BJ (cell line): Measurements from ENCODE around the gene SOX15. TPM values are rescaled to one million over a fixed set of nuclear protein-coding genes. Genes with fewer than 3 reads are reported as not detected.

Experiments used
- CTCF ChIA-PET: fragments of 350-600 bp; formaldehyde crosslinking; extraction: SDS; loops from one replicate; lab custom pipeline; 2021; ENCODE audit warnings: antibody characterized with exemption, inconsistent platforms; lab: Yijun Ruan, JAX
- POLR2A ChIA-PET: fragments of 300-600 bp; sonication (Branson Sonifier 250); formaldehyde crosslinking; extraction: SDS; loops from one replicate; lab custom pipeline; 2021; ENCODE audit warnings: antibody characterized with exemption; lab: Charles Lee
- DNase-seq: peaks from one replicate; pipeline ENCODE4 v3.0.0-alpha.2; 2011; ENCODE audit warnings: low read depth
- H3K27me3 ChIP-seq: 2 replicates; pipeline ENCODE4 v1.6.0; 2011; ENCODE audit warnings: low read length; ENCODE audit not compliant: control insufficient read depth, insufficient read depth
- H3K36me3 ChIP-seq: 2 replicates; pipeline ENCODE4 v1.5.1; 2011; ENCODE audit warnings: low read length; ENCODE audit not compliant: control insufficient read depth, insufficient read depth
- H3K4me3 ChIP-seq: 2 replicates; pipeline ENCODE4 v1.5.1; 2011; ENCODE audit warnings: low read depth, mild to moderate bottlenecking, control low read depth, low read length
- polyA plus RNA-seq: library from polyadenylated mRNA; depleted of rRNA; stranded (reverse); fragments of >200 nt; gene quantifications from 2 replicates; pipeline ENCODE4 v1.2.3, GENCODE V29; 2011
- TF ChIP-seq, protein P1 (sequence below): IDR thresholded peaks from 2 replicates; pipeline ENCODE4 v1.5.1; 2011; ENCODE audit warnings: low read depth, mild to moderate bottlenecking, control low read depth, inconsistent platforms, low read length, moderate library complexity; ENCODE audit not compliant: insufficient read depth

SOX15 gene
- polyA plus RNA-seq, 1 experiment = 0.34 TPM

DNA sequence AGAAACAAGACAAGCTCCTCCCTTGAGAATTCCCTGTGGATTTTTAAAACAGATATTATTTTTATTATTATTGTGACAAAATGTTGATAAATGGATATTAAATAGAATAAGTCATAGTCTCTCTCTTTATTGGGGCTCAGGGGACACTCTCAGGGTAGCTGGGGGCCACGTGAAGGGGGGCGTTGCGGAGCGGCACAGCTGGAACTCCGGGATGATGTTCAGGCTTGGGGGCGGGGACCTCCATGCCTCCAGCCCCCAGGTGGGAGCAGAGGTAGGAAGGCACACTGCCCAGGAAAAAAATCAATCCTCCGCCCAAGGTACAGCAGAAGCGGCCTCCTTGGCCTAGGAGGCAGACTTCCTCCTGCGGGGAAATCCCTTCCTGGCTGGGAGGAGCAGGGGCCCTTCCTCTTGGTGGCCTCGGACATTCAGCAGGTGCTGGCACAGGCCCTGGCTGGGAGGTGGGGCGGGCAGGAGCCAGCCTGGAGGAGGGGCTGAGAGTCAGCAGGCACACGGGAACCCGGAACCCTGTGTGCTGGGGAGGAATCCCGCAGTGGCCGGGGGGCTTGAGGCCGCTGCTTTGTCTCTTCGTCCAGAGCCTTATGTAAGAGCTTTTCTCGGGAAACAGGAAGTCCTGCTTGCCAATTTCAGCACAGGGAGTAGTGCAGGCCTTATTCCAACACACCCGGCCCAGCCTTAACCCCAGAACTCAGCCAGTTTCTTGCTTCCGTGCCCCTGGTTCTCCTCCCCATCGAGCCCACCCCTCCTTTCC is 31.9 kb downstream of the SOX15 start:
- DNase-seq = no peak
- POLR2A ChIA-PET = interaction anchor here (0.6 kb wide), 1 partner anchor 565 kb away, joined by 3 read pairs; no protein-coding TSS in a partner anchor
- TF ChIP-seq, protein P1, sequence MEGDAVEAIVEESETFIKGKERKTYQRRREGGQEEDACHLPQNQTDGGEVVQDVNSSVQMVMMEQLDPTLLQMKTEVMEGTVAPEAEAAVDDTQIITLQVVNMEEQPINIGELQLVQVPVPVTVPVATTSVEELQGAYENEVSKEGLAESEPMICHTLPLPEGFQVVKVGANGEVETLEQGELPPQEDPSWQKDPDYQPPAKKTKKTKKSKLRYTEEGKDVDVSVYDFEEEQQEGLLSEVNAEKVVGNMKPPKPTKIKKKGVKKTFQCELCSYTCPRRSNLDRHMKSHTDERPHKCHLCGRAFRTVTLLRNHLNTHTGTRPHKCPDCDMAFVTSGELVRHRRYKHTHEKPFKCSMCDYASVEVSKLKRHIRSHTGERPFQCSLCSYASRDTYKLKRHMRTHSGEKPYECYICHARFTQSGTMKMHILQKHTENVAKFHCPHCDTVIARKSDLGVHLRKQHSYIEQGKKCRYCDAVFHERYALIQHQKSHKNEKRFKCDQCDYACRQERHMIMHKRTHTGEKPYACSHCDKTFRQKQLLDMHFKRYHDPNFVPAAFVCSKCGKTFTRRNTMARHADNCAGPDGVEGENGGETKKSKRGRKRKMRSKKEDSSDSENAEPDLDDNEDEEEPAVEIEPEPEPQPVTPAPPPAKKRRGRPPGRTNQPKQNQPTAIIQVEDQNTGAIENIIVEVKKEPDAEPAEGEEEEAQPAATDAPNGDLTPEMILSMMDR = no peak
- H3K4me3 ChIP-seq = no peak overlapping the region
- H3K27me3 ChIP-seq = no peaks in the 10 kb centered on the region
- H3K36me3 ChIP-seq = no peaks in the 10 kb centered on the region; the same call in 1 of the 2 replicates
- CTCF ChIA-PET = interaction anchor here (0.5 to 2.6 kb wide), 8 partner anchors 11 to 512 kb away, joined by 3 to 20 read pairs (median 3); partner anchors contain the start of gene SOX15

DNA sequence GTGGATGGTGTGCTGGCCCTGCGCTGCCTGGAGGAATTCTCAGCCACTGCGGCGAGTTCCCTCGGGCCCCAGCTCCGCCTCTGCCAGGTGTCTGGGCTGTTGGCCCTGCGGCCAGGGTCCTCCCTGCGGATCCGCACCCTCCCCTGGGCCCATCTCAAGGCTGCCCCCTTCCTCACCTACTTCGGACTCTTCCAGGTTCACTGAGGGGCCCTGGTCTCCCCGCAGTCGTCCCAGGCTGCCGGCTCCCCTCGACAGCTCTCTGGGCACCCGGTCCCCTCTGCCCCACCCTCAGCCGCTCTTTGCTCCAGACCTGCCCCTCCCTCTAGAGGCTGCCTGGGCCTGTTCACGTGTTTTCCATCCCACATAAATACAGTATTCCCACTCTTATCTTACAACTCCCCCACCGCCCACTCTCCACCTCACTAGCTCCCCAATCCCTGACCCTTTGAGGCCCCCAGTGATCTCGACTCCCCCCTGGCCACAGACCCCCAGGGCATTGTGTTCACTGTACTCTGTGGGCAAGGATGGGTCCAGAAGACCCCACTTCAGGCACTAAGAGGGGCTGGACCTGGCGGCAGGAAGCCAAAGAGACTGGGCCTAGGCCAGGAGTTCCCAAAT is 32.6 kb downstream of the SOX15 start:
- no peaks in the 10 kb centered on the region; the same call in 1 of the 2 replicates for H3K36me3 ChIP-seq
- no peaks in the 10 kb centered on the region for H3K27me3 ChIP-seq
- no peak for DNase-seq
- no peak overlapping the region for H3K4me3 ChIP-seq
- ChIA-PET POLR2A (no interaction called here), CTCF (interaction anchor here (1.0 to 2.6 kb wide), 5 partner anchors 32 to 512 kb away, joined by 3 to 20 read pairs (median 9); partner anchors contain the start of gene SOX15)
- TF ChIP-seq, protein P1 = no peak

DNA sequence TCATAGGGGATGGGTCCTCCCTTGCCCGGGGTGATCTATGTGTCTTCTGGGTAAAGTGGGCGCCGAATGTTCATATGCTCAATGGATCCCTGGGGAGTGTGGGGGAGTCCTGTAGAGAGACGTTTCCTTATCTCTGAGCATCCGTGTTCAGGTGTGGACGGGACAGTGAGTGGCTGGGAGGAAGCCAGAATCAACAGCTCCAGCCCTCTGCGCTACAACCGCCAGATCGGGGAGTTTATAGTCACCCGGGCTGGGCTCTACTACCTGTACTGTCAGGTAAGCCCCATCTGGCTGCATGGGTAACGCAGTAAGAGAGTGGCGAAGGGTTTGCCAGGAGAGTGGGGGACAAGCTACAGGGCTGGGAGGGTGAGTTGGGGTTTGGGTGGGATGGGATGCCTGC is 33.3 kb downstream of the SOX15 start:
- Histone ChIP-seq H3K36me3 (no peaks in the 10 kb centered on the region; the same call in 1 of the 2 replicates), H3K27me3 (no peaks in the 10 kb centered on the region), H3K4me3 (no peak overlapping the region)
- TF ChIP-seq, protein P1 = no peak
- DNase-seq = no peak
- ChIA-PET CTCF (interaction anchor here (2.6 kb wide), 2 partner anchors 33 to 42 kb away, joined by 11 to 20 read pairs; partner anchors contain the start of gene SOX15), POLR2A (no interaction called here)

DNA sequence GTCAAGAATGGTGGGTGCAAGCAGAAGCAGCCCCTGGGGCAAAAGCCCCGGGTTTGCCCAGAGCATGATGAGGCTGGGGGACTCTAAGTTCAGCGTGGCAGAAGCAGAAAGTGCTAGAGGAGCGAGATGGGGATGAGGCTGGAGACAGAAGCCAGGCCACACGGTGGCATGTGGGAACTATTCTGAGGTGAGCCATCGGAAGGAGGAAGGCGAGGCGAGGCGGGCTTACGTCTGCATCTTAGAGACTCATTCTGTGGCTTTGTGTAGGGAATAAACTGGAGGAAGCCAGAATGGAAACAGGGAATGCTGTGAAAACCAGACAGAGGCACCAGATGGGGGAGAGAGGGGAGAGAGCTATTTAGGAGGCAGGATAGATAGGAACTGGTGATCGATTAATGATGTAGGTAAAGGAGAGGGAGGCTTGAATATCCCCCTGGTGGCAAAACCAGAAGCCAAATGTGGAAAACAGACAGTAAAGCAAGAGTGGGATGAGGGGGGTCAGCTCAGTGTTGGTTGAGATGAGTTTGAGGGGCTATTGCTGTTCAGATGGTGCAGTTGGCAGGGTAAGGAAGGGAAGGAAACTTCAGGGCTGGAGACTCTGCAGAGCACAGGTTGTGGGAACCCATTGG is 34.5 kb downstream of the SOX15 start:
- POLR2A ChIA-PET = interaction anchor here (0.5 to 0.6 kb wide), 2 partner anchors 67 to 117 kb away, joined by 3 to 5 read pairs; no protein-coding TSS in a partner anchor
- no peaks in the 10 kb centered on the region; the same call in 1 of the 2 replicates for H3K36me3 ChIP-seq
- no peaks in the 10 kb centered on the region for H3K27me3 ChIP-seq
- no peak overlapping the region for H3K4me3 ChIP-seq
- CTCF ChIA-PET = interaction anchor here (0.5 to 1.4 kb wide), 4 partner anchors 22 to 117 kb away, joined by 3 to 4 read pairs (median 3); partner anchors contain the start of gene FGF11
- DNase-seq = no peak
- TF ChIP-seq, protein P1 = no peak
